ENCODE measurements around the gene SURF4. TPM values are rescaled to one million over a fixed set of nuclear protein-coding genes. Genes with fewer than 3 reads are reported as not detected.
"Not testable (repeated sequence)": the region's sequence is repeated elsewhere in the genome, so short reads cannot be mapped to it uniquely, and the experiment has no call there.

SURF4 gene
- total RNA-seq, 2 donors from 2014 or later, result 426 to 494 TPM

- H3K36me3 Mint-ChIP-seq (ENCODE audit: insufficient read depth in 2 of 2); H3K4me3 Mint-ChIP-seq; H3K27me3 Mint-ChIP-seq (ENCODE audit: low read depth); DNase-seq; H3K27ac Mint-ChIP-seq; H3K9me3 Mint-ChIP-seq; ATAC-seq (replicated peaks in 1 of 2); H3K4me1 Mint-ChIP-seq (ENCODE audit: low read depth): not testable (repeated sequence)
Observed at GRCh38 chr9:133327021-133327420, 48.8 kb downstream of the SURF4 start.

GRCh38 chr9:133323991-133324703 is 51.7 kb downstream of the SURF4 start:
- Mint-ChIP-seq H3K27ac (no peak overlapping the region), H3K9me3 (no peaks in the 10 kb centered on the region), H3K4me3 (no peak overlapping the region), H3K36me3 (ENCODE audit: insufficient read depth in 2 of 2) (no peaks in the 10 kb centered on the region), H3K4me1 (ENCODE audit: low read depth) (no peaks in the 10 kb centered on the region), H3K27me3 (ENCODE audit: low read depth) (no peaks in the 10 kb centered on the region)
- DNase-seq (no peak), ATAC-seq (replicated peaks in 1 of 2) (no peak)

GRCh38 chr9:133323211-133323610 is 52.6 kb downstream of the SURF4 start:
- DNase-seq, result no peak
- Mint-ChIP-seq H3K4me1 (ENCODE audit: low read depth) (no peaks in the 10 kb centered on the region), H3K27ac (no peak overlapping the region), H3K4me3 (no peak overlapping the region), H3K9me3 (no peaks in the 10 kb centered on the region), H3K27me3 (ENCODE audit: low read depth) (no peaks in the 10 kb centered on the region), H3K36me3 (ENCODE audit: insufficient read depth in 2 of 2) (no peaks in the 10 kb centered on the region)
- no peak for ATAC-seq (replicated peaks in 1 of 2)

- H3K27me3 Mint-ChIP-seq (ENCODE audit: low read depth), result no peaks in the 10 kb centered on the region
- H3K9me3 Mint-ChIP-seq, result no peaks in the 10 kb centered on the region
- no peak for ATAC-seq (replicated peaks in 1 of 2)
- H3K4me1 Mint-ChIP-seq (ENCODE audit: low read depth), result no peaks in the 10 kb centered on the region
- no peak for DNase-seq
- H3K4me3 Mint-ChIP-seq, result no peak overlapping the region
- no peak overlapping the region for H3K27ac Mint-ChIP-seq
- no peaks in the 10 kb centered on the region for H3K36me3 Mint-ChIP-seq (ENCODE audit: insufficient read depth in 2 of 2)
Observed at GRCh38 chr9:133322701-133323100, 53.2 kb downstream of the SURF4 start.

GRCh38 chr9:133321411-133321935 is 54.4 kb downstream of the SURF4 start:
- Mint-ChIP-seq H3K27ac (no peak overlapping the region), H3K4me1 (ENCODE audit: low read depth) (no peaks in the 10 kb centered on the region), H3K36me3 (ENCODE audit: insufficient read depth in 2 of 2) (no peaks in the 10 kb centered on the region), H3K4me3 (no peak overlapping the region), H3K27me3 (ENCODE audit: low read depth) (no peaks in the 10 kb centered on the region), H3K9me3 (no peaks in the 10 kb centered on the region)
- ATAC-seq (replicated peaks in 1 of 2) (no peak), DNase-seq (no peak)

- Mint-ChIP-seq H3K36me3 (ENCODE audit: insufficient read depth in 2 of 2) (no peaks in the 10 kb centered on the region), H3K27me3 (ENCODE audit: low read depth) (no peaks in the 10 kb centered on the region), H3K27ac (no peak overlapping the region), H3K4me3 (no peak overlapping the region), H3K4me1 (ENCODE audit: low read depth) (no peaks in the 10 kb centered on the region), H3K9me3 (no peaks in the 10 kb centered on the region)
- no peak for ATAC-seq (replicated peaks in 1 of 2)
- no peak for DNase-seq
Observed at GRCh38 chr9:133320421-133320881, 55.4 kb downstream of the SURF4 start.

GRCh38 chr9:133317551-133317950 is 58.3 kb downstream of the SURF4 start:
- ATAC-seq (replicated peaks in 1 of 2); H3K9me3 Mint-ChIP-seq; DNase-seq; H3K4me3 Mint-ChIP-seq; H3K27me3 Mint-ChIP-seq (ENCODE audit: low read depth); H3K36me3 Mint-ChIP-seq (ENCODE audit: insufficient read depth in 2 of 2); H3K27ac Mint-ChIP-seq; H3K4me1 Mint-ChIP-seq (ENCODE audit: low read depth): not testable (repeated sequence)

GRCh38 chr9:133315997-133316396 is 59.9 kb downstream of the SURF4 start:
- H3K9me3 Mint-ChIP-seq, result no peaks in the 10 kb centered on the region

More at GRCh38 chr9:133315997-133316396, 59.9 kb downstream of the SURF4 start:
- no peak overlapping the region for H3K4me3 Mint-ChIP-seq
- H3K27me3 Mint-ChIP-seq (ENCODE audit: low read depth), result no peaks in the 10 kb centered on the region
- no peak overlapping the region for H3K27ac Mint-ChIP-seq
- DNase-seq, result no peak
- no peak for ATAC-seq (replicated peaks in 1 of 2)
- no peaks in the 10 kb centered on the region for H3K4me1 Mint-ChIP-seq (ENCODE audit: low read depth)
- no peaks in the 10 kb centered on the region for H3K36me3 Mint-ChIP-seq (ENCODE audit: insufficient read depth in 2 of 2)

Other genes starting within 250 kb of the SURF4 start
- gene GBGT1, start 212.1 kb downstream of the SURF4 start, total RNA-seq, result 1 to 10 TPM in 1 of 2 donors, under 1 TPM in 1; 0.86 to 2.0 TPM
- gene OBP2B, start 166.8 kb downstream of the SURF4 start, total RNA-seq, result not detected
- gene ABO, start 100.9 kb downstream of the SURF4 start, total RNA-seq, result not detected
- 10 to 100 TPM; 13.7 to 14.0 TPM for gene SURF6, start 39.9 kb downstream of the SURF4 start, total RNA-seq
- gene MED22, start 27.9 kb downstream of the SURF4 start, total RNA-seq, result 10 to 100 TPM; 27.4 to 31.5 TPM
- gene RPL7A, start 27.8 kb downstream of the SURF4 start, total RNA-seq, result 1,000 to 10,000 TPM; 2,529 to 2,856 TPM
- 10 to 100 TPM; 32.7 to 33.4 TPM for gene SURF1, start 19.6 kb downstream of the SURF4 start, total RNA-seq
- 10 to 100 TPM; 14.7 to 19.9 TPM for gene SURF2, start 19.5 kb downstream of the SURF4 start, total RNA-seq
- gene STKLD1, start 306 bp upstream of the SURF4 start, total RNA-seq, result 1 to 10 TPM in 1 of 2 donors, under 1 TPM in 1; 0.88 to 1.3 TPM
- 10 to 100 TPM; 22.9 to 25.0 TPM for gene REXO4, start 42.0 kb upstream of the SURF4 start, total RNA-seq
- gene ADAMTS13, start 46.3 kb upstream of the SURF4 start, total RNA-seq, result 1 to 10 TPM; 3.9 to 4.7 TPM
- gene CACFD1, start 83.9 kb upstream of the SURF4 start, total RNA-seq, result 1 to 10 TPM; 1.3 to 2.8 TPM
- gene SLC2A6, start 103.0 kb upstream of the SURF4 start, total RNA-seq, result 1 to 10 TPM; 2.0 to 2.6 TPM
- gene MYMK, start 148.9 kb upstream of the SURF4 start, total RNA-seq, result not detected
- gene ADAMTSL2, start 158.6 kb upstream of the SURF4 start, total RNA-seq, result under 1 TPM; 0.07 to 0.17 TPM
- not detected for gene FAM163B, start 233.3 kb upstream of the SURF4 start, total RNA-seq

Data from activated T-cell treated with anti-CD3 and anti-CD28 coated beads, Interleukin-2, amount 50 U/mL, for 72 hours (primary cell).